ENCODE measurements around the gene SLC25A1.

SLC25A1 gene

GRCh38 chr22:19178657-19179496 is at the start of gene SLC25A1:
Gene SLC25A1, minus strand, starts transcription at chr22:19178736. Its CDS starts 63 bp downstream, at chr22:19178673.
- peak; percentile 30 for DNase-seq

- no peak for DNase-seq
Observed at GRCh38 chr22:19228179-19228578, 49.6 kb upstream of the SLC25A1 start.

DNA sequence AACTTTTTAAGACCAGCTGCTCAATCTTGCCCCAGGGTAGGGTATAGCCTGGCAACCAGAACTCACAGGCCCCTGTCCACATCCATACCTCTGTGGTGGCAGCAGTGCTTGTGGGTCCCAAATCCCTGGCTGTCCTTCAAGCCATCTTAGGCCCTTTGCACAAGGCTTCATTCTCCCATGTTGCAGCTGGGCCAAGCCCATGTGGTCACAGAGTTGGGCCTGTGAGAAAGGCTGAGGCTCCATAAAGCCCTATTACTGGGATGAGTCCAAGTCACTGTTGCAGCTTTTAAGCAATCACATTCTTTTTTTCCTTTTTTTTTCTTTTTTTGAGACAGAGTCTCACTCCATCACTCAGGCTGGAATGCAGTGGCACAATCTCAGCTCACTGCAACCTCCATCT is 47.9 kb upstream of the SLC25A1 start:
- DNase-seq = no peak

GRCh38 chr22:19225560-19225959 is 47.0 kb upstream of the SLC25A1 start:
- DNase-seq = no peak

DNA sequence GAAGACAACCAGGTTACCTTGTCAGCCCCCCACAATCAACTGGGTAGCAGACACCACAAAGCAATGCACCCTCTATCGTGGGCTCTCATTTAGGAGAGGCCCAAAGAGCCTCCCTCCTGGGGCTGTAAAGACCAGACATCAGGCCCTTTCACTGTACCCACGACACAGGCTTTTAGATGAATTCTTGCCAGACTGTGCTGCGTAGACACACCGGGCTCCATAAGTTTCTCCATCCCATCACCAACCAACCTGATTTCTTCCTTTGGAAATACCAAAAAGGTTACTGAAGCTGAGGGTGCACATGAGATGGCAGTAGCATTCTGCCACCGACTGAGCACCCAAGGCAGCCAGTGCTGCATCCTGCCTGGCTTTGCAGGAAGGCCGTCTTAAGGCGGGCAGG is 46.4 kb upstream of the SLC25A1 start:
- no peak for DNase-seq

DNA sequence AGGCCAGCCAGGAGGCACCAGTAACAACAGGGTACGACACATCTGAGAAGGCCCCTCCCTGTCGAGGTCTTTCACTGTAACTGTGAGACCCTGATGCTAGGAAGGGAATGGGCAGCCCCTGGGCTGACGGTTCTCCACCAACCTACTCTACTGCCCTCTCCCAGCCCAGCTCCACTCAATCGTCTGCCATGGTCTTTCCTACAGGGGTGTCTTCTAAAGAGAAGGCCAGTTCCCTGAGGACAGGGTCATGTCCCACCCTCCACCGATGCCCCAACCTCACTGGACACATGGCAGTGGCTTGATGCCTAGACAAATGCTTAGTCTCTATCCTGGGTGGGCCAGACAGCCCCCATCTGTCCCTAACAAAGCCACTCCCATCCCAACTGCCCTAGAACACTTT is 46.0 kb upstream of the SLC25A1 start:
- no peak for DNase-seq

DNA sequence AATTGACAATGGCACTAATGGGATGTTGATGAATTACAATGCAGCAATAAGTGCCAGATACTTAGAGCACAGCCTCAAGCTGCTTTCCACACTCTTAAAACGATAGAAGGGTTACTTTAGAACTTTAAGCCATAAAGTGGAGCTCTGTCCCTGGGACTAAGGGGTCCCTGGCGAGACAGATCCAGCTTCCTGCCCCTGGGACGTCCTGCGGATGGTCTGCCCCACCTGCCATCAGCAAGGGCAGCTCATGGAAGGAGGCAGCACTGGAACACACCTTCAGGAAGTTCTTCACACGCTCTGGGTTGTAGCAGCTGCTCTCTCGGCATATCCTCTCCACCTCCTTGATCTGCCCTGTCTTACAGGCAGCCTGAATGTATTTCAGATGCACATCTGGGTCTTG is 45.1 kb upstream of the SLC25A1 start:
- no peak for DNase-seq

DNA sequence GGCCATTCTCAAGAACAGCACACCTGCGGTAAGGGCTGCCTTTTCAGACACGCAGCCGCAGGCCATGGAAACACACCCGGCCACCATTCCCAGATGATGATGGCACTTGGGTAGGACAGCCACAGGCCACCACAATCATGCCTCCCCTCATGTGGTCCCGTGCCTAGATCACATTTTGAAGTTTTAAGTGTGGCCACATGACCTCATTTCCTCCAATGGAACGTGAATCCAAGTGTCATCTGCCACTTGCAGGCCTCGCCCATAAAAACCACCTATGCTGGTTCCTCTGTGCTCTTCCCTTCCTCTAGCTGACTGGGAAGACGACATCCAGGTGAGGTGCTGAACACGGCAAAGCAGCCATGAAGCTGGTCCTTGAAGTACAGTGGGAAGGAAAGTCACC is 44.6 kb upstream of the SLC25A1 start:
- no peak for DNase-seq

- DNase-seq = no peak
Observed at GRCh38 chr22:19222242-19223005, 43.9 kb upstream of the SLC25A1 start.

DNA sequence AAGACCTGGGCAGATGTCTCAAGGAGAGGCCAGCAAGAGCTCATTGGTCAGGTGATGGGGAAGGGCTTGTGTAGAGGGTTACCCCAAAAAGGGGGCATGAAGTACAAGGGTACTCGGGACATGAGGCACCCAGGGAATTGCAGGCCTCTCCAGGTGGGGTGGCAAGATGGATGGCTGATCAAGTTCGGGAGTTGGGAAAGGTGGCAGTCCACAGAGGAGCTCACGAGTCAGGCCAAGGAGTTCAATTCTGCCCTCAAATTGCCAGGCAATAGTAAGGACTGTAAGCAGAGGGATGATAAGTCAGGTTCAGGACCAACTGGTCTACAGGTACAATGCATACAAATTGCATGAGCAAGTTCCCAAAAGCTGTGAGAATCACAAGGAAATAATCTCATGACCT is 42.3 kb upstream of the SLC25A1 start:
- DNase-seq = no peak

DNA sequence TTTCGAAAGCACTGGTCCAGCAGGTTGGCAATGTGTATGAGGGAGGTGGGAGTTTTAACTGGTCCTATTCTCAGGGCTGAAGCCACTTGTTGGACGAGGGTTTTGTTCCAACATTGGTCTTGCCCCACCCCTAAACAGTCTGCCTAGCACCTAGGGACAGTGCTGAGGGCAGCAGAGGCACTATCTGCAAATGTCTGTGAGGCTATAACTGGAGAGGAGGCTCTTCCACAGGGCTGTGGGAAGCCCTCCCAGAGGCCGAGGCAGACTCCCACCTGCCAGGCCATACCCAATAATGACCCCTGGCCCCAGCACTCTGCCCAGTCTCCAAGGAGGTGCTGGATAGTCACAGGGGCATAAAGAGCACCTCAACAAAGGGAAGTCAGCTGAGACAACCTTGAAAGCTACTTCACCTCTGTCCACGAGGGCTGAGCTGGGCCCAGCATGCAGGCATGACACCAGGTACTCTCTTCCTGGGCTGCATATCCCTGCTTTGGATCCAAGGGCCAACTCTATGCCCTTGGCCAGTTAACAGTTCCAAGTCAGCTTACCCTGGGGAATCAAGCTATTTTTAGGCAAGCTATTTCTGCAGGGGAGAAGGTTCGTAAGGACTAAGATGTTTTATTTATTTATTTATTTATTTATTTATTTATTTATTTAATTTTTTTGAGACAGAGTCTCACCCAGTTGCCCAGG is 40.2 kb upstream of the SLC25A1 start:
- no peak for DNase-seq

- no peak for DNase-seq
Observed at GRCh38 chr22:19216579-19216978, 38.0 kb upstream of the SLC25A1 start.

- no peak for DNase-seq
Observed at GRCh38 chr22:19215360-19215759, 36.8 kb upstream of the SLC25A1 start.

GRCh38 chr22:19214078-19214473 is 35.5 kb upstream of the SLC25A1 start:
- no peak for DNase-seq

DNA sequence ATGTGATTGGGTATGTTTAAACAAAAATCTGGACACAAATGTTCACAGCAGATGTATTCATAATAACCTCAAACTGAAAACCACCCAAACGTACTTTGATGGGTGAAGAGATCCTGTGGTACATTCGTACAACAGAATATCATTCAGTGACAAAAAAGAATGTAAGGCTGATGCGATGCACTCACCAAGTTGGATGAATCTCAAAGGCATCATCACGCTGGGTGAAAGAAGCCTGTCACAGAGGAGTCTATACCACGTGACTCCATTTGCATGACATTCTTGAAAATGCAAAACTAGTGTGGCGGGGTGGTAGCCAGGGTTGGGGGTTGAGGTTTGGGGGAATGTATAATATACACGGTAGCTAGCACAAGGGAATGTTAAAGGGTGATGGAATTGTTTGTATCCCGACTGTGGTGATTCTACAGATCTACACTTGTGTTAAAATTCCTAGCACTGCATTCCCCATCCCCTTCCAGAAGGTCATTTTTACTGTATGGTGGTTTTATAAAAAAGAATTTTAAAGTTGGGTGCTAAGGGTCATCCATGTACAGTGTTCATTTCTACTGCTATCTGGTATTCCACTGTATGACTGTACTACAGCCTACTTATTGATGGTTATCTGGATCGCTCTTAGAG is 35.0 kb upstream of the SLC25A1 start:
- no peak for DNase-seq

GRCh38 chr22:19213001-19213400 is 34.5 kb upstream of the SLC25A1 start:
- DNase-seq = no peak

GRCh38 chr22:19212302-19212870 is 33.9 kb upstream of the SLC25A1 start:
- DNase-seq = no peak

- DNase-seq = no peak
Observed at GRCh38 chr22:19210188-19210587, 31.7 kb upstream of the SLC25A1 start.

- no peak for DNase-seq
Observed at GRCh38 chr22:19208287-19208847, 29.8 kb upstream of the SLC25A1 start.

DNA sequence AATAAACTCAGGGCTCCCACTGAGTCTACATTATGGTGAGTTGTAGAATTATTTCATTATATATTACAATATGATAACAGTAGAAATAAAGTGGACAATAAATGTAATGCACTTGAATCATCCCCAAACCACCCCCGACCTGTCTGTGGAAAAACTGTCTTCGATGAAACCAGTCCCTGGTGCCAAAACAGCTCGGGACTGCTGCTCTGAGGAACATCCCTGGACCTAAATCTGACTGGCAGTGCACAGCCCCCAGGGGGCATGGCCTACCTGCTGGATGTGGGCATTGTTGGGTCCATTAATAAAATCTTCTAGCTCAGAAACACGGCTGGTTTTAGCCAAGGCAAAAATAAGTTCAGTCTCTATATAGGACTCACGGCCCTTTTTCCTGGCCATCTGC is 29.3 kb upstream of the SLC25A1 start:
- no peak for DNase-seq

GRCh38 chr22:19207401-19207808 is 28.9 kb upstream of the SLC25A1 start:
- no peak for DNase-seq

GRCh38 chr22:19206287-19206686 is 27.8 kb upstream of the SLC25A1 start:
- DNase-seq = no peak
